PC-3 (cell line): ENCODE data around the gene MEGF10. TPM values are rescaled to one million over a fixed set of nuclear protein-coding genes. Genes with fewer than 3 reads are reported as not detected.

Source experiments
- ATAC-seq: fragments of 200-7000 bp; cut with Tn5 transposase; 2 replicates; pipeline ENCODE4 v1.9.1; 2020; ENCODE audit warnings: mild to moderate bottlenecking, moderate library complexity
- BruUV-seq: library from RNA; stranded (reverse); fragments of 400-500 nt; replicated peaks from 2 replicates; lab custom pipeline; 2021; lab: Mats Ljungman, UMichigan
- CTCF ChIA-PET: fragments of 300-600 bp; sonication (Branson Sonifier 250); formaldehyde crosslinking; loops from one replicate; lab custom pipeline; 2022; ENCODE audit warnings: antibody characterized with exemption; lab: Charles Lee
- POLR2A ChIA-PET: fragments of 300-600 bp; sonication (Branson Sonifier 250); formaldehyde crosslinking; loops from one replicate; lab custom pipeline; 2022; ENCODE audit warnings: antibody characterized with exemption; ENCODE audit not compliant: unreplicated experiment; lab: Charles Lee
- DNase-seq: peaks from one replicate; pipeline ENCODE4 v3.0.0-alpha.2; 2015
- H2AFZ ChIP-seq: fragments of 300-600 bp; sonication (generic); 2 replicates; pipeline ENCODE4 v1.6.0; 2016; ENCODE audit warnings: antibody characterized with exemption, low read length
- H3F3A ChIP-seq: fragments of 300-600 bp; sonication (generic); one replicate; pipeline ENCODE4 v1.6.0; 2017; ENCODE audit warnings: antibody characterized with exemption, low read length, control low read depth, mild to moderate bottlenecking; ENCODE audit not compliant: unreplicated experiment
- H3K27ac ChIP-seq: fragments of 300-600 bp; sonication (generic); 2 replicates; pipeline ENCODE4 v1.5.1; 2016; ENCODE audit warnings: mild to moderate bottlenecking, low read length
- H3K27me3 ChIP-seq: fragments of 300-600 bp; sonication (generic); 2 replicates; pipeline ENCODE4 v1.6.1; 2016; ENCODE audit warnings: low read length, mixed read lengths
- H3K36me3 ChIP-seq: fragments of 300-600 bp; sonication (generic); 2 replicates; pipeline ENCODE4 v1.6.1; 2016; ENCODE audit warnings: low read depth, mixed run types, low read length, mixed read lengths
- H3K4me1 ChIP-seq: fragments of 300-600 bp; sonication (generic); 2 replicates; pipeline ENCODE4 v1.5.1; 2016; ENCODE audit warnings: low read length; ENCODE audit not compliant: insufficient read depth
- H3K4me2 ChIP-seq: fragments of 300-600 bp; sonication (generic); 2 replicates; pipeline ENCODE4 v1.6.0; 2016; ENCODE audit warnings: low read length
- H3K4me3 ChIP-seq: fragments of 300-600 bp; sonication (generic); 2 replicates; pipeline ENCODE4 v1.5.1; 2016; ENCODE audit warnings: mild to moderate bottlenecking, low read length, mixed read lengths
- H3K79me2 ChIP-seq: fragments of 300-600 bp; sonication (generic); 2 replicates; pipeline ENCODE4 v1.6.1; 2017; ENCODE audit warnings: low read length, mixed read lengths
- H3K9ac ChIP-seq: fragments of 300-600 bp; sonication (generic); 2 replicates; pipeline ENCODE4 v1.6.0; 2016; ENCODE audit warnings: mild to moderate bottlenecking, low read length
- H3K9me2 ChIP-seq: fragments of 300-600 bp; sonication (generic); replicated peaks from 2 replicates; pipeline ENCODE4 v1.6.1; 2016; ENCODE audit warnings: mixed run types, low read length, mixed read lengths
- H3K9me3 ChIP-seq: fragments of 300-600 bp; sonication (generic); 2 replicates; pipeline ENCODE4 v1.6.1; 2016; ENCODE audit warnings: low read length, mixed read lengths
- H4K20me1 ChIP-seq: fragments of 300-600 bp; sonication (generic); 2 replicates; pipeline ENCODE4 v1.6.1; 2016; ENCODE audit warnings: low read length, mixed read lengths
- CTCF ChIP-seq: fragments of 300-600 bp; sonication (generic); conservative IDR thresholded peaks from 2 replicates; pipeline ENCODE4 v1.5.1; 2017; ENCODE audit warnings: antibody characterized with exemption, low read depth, mild to moderate bottlenecking, low read length
- EZH2 ChIP-seq: fragments of 300-600 bp; sonication (generic); IDR thresholded peaks from one replicate; pipeline ENCODE4 v1.6.1; 2017; ENCODE audit warnings: antibody characterized with exemption, mild to moderate bottlenecking, low read length; ENCODE audit not compliant: unreplicated experiment
- EZH2phosphoT487 ChIP-seq: fragments of 300-600 bp; sonication (generic); IDR thresholded peaks from 2 replicates; pipeline ENCODE4 v1.6.1; 2018; ENCODE audit warnings: mild to moderate bottlenecking, antibody characterized with exemption, low read length, borderline replicate concordance
- intact Hi-C: fragments of 100-400 bp; cut with micrococcal nuclease; formaldehyde crosslinking; loops from 2 replicates; pipeline ENCODE4 v1.9.0; 2023
- total RNA-seq: library from RNA; depleted of rRNA; stranded (reverse); fragments of >200 nt; gene quantifications from 2 replicates; pipeline ENCODE4 v1.2.3, GENCODE V29; 2014

MEGF10 gene
- total RNA-seq, 1 experiment from 2014 or later, result not detected

DNA sequence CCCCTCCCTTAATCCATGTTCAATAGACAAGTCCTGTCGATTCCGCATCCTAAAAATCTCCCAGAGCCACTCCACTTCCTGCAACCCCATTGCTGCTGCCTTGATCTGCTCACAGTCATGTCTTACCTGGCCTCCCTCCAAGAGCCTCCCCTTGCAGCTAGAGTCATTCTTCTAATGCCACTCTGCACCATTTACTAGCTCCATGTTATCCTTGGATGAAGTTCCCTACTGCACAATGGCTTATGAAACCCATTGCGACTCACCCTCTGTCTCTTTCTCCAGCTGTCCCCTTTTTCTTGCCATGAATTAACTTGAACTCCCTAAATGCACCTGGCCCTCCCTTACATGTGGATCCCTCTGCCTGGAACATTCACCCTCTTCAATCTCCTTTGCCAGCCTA is 39.5 kb downstream of the MEGF10 start:
- POLR2A ChIA-PET, result no interaction called here
- no peak overlapping the region for H3K27ac ChIP-seq
- BruUV-seq, result no TSS peak
- CTCF ChIA-PET, result no interaction called here
- no peak overlapping the region for H3K4me3 ChIP-seq
- DNase-seq (no peak), ATAC-seq (no peak)
- H3K4me1 ChIP-seq, result no peaks in the 10 kb centered on the region
- H3K9me3 ChIP-seq, result no peaks in the 10 kb centered on the region
- no peak overlapping the region for H3K9ac ChIP-seq
- no peaks in the 10 kb centered on the region for H3K36me3 ChIP-seq
- intact Hi-C loops, result no loop called here
- H3K9me2 ChIP-seq, result no peaks in the 10 kb centered on the region
- H2AFZ ChIP-seq, result no peak overlapping the region
- no peaks in the 10 kb centered on the region for H4K20me1 ChIP-seq
- H3K27me3 ChIP-seq, result peaks cover 60% of the 10 kb centered on the region
- H3F3A ChIP-seq, result no peaks in the 10 kb centered on the region
- no peaks in the 10 kb centered on the region for H3K79me2 ChIP-seq
- no peak overlapping the region for H3K4me2 ChIP-seq
- TF ChIP-seq CTCF, result no peak
- no peak for TF ChIP-seq EZH2
- no peak for TF ChIP-seq EZH2phosphoT487

DNA sequence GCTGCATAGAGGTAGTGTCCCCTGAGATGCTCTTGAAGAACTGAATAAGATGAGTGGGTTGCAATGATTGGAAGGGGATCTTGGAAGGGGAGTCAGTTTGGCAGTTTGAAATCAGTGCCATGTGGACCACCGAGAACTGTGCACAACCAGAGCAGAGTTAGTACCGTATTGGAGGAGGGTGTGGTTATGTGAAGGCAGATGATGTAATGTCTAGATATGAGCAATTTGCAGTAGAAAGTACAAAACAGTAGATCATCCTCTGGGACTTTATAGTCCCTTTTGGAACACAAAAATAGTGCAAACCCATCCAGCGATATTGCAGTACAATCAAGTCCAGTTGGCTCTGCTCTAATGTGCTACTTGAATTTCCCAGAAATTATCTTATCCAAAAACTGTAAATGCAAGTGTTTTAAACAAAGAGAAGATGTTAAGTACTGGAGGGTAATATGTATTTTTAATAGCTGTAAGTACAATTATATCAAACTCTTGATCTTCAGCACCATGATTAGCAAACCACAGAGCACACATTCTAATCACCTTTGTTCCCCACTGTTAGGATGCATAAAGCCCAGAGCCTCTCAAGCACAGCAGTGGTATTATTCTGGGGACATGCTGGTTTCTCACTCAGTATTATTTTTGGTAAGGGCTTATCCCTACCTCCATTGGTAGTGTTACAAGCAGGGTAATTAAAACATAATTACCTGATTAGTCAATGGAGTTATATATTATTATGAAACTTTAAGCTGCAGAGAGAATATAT is 41.5 kb downstream of the MEGF10 start:
- H3K27ac ChIP-seq, result no peak overlapping the region
- intact Hi-C loops, result no loop called here
- no peak overlapping the region for H3K9ac ChIP-seq
- H3K36me3 ChIP-seq, result no peaks in the 10 kb centered on the region
- POLR2A ChIA-PET, result no interaction called here
- BruUV-seq, result no TSS peak
- H3K9me2 ChIP-seq, result no peaks in the 10 kb centered on the region
- H3F3A ChIP-seq, result no peaks in the 10 kb centered on the region
- no peaks in the 10 kb centered on the region for H3K9me3 ChIP-seq
- ATAC-seq (no peak), DNase-seq (no peak)
- H2AFZ ChIP-seq, result no peak overlapping the region
- H3K27me3 ChIP-seq, result peaks cover 70% of the 10 kb centered on the region
- no peaks in the 10 kb centered on the region for H4K20me1 ChIP-seq
- no peaks in the 10 kb centered on the region for H3K79me2 ChIP-seq
- no peak overlapping the region for H3K4me2 ChIP-seq
- no peaks in the 10 kb centered on the region for H3K4me1 ChIP-seq
- no peak for TF ChIP-seq EZH2
- no peak for TF ChIP-seq EZH2phosphoT487
- TF ChIP-seq CTCF, result no peak
- H3K4me3 ChIP-seq, result no peak overlapping the region
- CTCF ChIA-PET, result no interaction called here

DNA sequence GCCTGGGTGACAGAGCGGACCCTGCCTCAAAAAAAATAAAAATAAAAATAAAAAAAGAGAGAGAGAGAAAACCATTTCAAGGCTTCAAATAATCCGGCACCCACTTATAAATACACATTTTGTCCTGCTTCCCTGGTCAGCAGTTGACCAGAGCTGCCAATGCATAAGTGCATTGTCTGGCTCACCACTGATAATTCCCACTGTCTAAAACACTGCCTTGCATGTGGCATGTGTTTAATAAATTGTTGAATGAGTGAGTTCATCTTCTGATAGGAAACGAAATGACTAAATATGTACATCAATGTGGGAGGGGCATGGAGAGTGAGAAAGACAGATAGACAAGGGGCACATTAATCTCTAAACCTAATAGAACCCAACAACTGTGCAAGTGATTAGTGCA is 42.9 kb downstream of the MEGF10 start:
- Histone ChIP-seq H3K9me3 (no peaks in the 10 kb centered on the region), H3K36me3 (no peaks in the 10 kb centered on the region), H3K9ac (no peak overlapping the region), H3K4me2 (no peak overlapping the region), H3K9me2 (no peaks in the 10 kb centered on the region), H3F3A (no peaks in the 10 kb centered on the region), H3K27ac (no peak overlapping the region), H4K20me1 (no peaks in the 10 kb centered on the region), H3K79me2 (no peaks in the 10 kb centered on the region), H3K4me1 (no peaks in the 10 kb centered on the region), H2AFZ (no peak overlapping the region), H3K4me3 (no peak overlapping the region), H3K27me3 (peaks cover 76% of the 10 kb centered on the region)
- TF ChIP-seq EZH2phosphoT487 (no peak), CTCF (no peak), EZH2 (no peak)
- DNase-seq, result no peak
- intact Hi-C loops, result no loop called here
- BruUV-seq, result no TSS peak
- CTCF ChIA-PET, result no interaction called here
- no peak for ATAC-seq
- POLR2A ChIA-PET, result no interaction called here
